Measurements from ENCODE around the gene TXK. TPM values are rescaled to one million over a fixed set of nuclear protein-coding genes. Genes with fewer than 3 reads are reported as not detected.

TXK gene
- total RNA-seq, 1 experiment from 2014 or later: 0.39 TPM

GRCh38 chr4:48093991-48094416 lies 40.0 kb downstream of the TXK start:
- Histone ChIP-seq H4K20me1 (ENCODE audit: control insufficient read depth, insufficient read depth, insufficient read length) (no peaks in the 10 kb centered on the region), H2BK15ac (ENCODE audit: low read depth, low read length) (no peak overlapping the region), H4K8ac (replicated peaks; ENCODE audit: insufficient read length, low read depth, low read length) (no peak overlapping the region), H3K23ac (ENCODE audit: insufficient read length, low read depth, low read length) (no peak overlapping the region), H4K5ac (ENCODE audit: insufficient read length, low read depth, low read length) (no peak overlapping the region), H2BK120ac (ENCODE audit: low read depth, low read length, poor library complexity, severe bottlenecking) (no peak overlapping the region), H3K79me1 (ENCODE audit: insufficient read depth, low read depth, low read length, poor library complexity, severe bottlenecking) (no peaks in the 10 kb centered on the region), H3K27ac (ENCODE audit: insufficient read length, low read depth, low read length) (no peak overlapping the region), H2AK5ac (ENCODE audit: insufficient read length, low read length) (no peak overlapping the region), H2BK12ac (ENCODE audit: insufficient read length, low read depth, low read length) (no peak overlapping the region), H3T11ph (ENCODE audit: low read length) (no peak overlapping the region), H3K79me2 (ENCODE audit: insufficient read depth, low read length) (no peaks in the 10 kb centered on the region), H3K4me2 (ENCODE audit: insufficient read depth, insufficient read length, low read length) (no peak overlapping the region), H3K56ac (ENCODE audit: insufficient read length, low read depth, low read length) (no peak overlapping the region), H2BK5ac (ENCODE audit: insufficient read length, low read length) (no peak overlapping the region), H2AFZ (ENCODE audit: low read length) (no peak overlapping the region), H3K9ac (ENCODE audit: extremely low read depth, insufficient read length, low read length) (no peak overlapping the region), H3K27me3 (ENCODE audit: insufficient read depth, low read length) (no peaks in the 10 kb centered on the region), H3K18ac (ENCODE audit: insufficient read length, low read depth, low read length) (no peak overlapping the region), H3K14ac (ENCODE audit: insufficient read depth, low read length) (no peak overlapping the region), H3K9me3 (ENCODE audit: control insufficient read depth, low read depth, low read length) (no peaks in the 10 kb centered on the region), H3K4me1 (ENCODE audit: insufficient read depth, low read length) (no peaks in the 10 kb centered on the region), H2BK20ac (ENCODE audit: low read depth, low read length, poor library complexity, severe bottlenecking) (no peak overlapping the region), H4K91ac (ENCODE audit: insufficient read length, low read depth, low read length) (no peak overlapping the region), H3K4ac (ENCODE audit: low read depth, low read length) (no peak overlapping the region), H3K23me2 (ENCODE audit: insufficient read length, low read depth, low read length, poor library complexity, severe bottlenecking) (no peaks in the 10 kb centered on the region)
- Mint-ChIP-seq H3K27me3 (ENCODE audit: low read depth) (no peaks in the 10 kb centered on the region), H3K4me1 (peaks cover 7 to 13% of the 10 kb centered on the region in 2 experiments), H3K4me3 (no peak overlapping the region), H3K27ac (no peak overlapping the region), H3K36me3 (ENCODE audit: insufficient read depth in 1 of 3, low read depth in 3 of 3) (no peaks in the 10 kb centered on the region), H3K9me3 (no peaks in the 10 kb centered on the region)
- no peak for TF ChIP-seq CTCF (conservative IDR thresholded peaks at IDR 0.05)
- WGBS (ENCODE audit: extremely low coverage, insufficient read length, low lambda C conversion rate): no CpG with 5 or more reads among the region's 3 CpGs
- no peak for DNase-seq

All from H9 (cell line).